Lower lobe of right lung (tissue), 2 donors: ENCODE measurements around the gene USP37. TPM values are rescaled to one million over a fixed set of nuclear protein-coding genes. Genes with fewer than 3 reads are reported as not detected.

Experiments
- ATAC-seq, 2 donors: fragments of 200-7000 bp; cut with Tn5 transposase; one replicate each; pipeline ENCODE4 v1.9.1; 2020 to 2022; ENCODE audit warnings: mild to moderate bottlenecking in 2 of 2, moderate library complexity in 2 of 2
- DNase-seq: peaks from one replicate; pipeline ENCODE4 v3.0.0-alpha.2; 2020
- H3K27ac ChIP-seq: fragments of 200-600 bp; one replicate; pipeline ENCODE4 v1.8.0; 2022
- H3K27me3 ChIP-seq: fragments of 200-600 bp; one replicate; pipeline ENCODE4 v1.8.0; 2022; ENCODE audit warnings: low read depth
- H3K36me3 ChIP-seq: fragments of 200-600 bp; one replicate; pipeline ENCODE4 v1.8.0; 2022; ENCODE audit warnings: mild to moderate bottlenecking
- H3K4me1 ChIP-seq: fragments of 200-600 bp; one replicate; pipeline ENCODE4 v1.8.0; 2022
- H3K4me3 ChIP-seq: fragments of 200-600 bp; one replicate; pipeline ENCODE4 v1.8.0; 2022; ENCODE audit warnings: mild to moderate bottlenecking
- H3K9me3 ChIP-seq: fragments of 200-600 bp; one replicate; pipeline ENCODE4 v1.8.0; 2022
- CTCF ChIP-seq: fragments of 200-600 bp; IDR thresholded peaks from one replicate; pipeline ENCODE4 v1.8.0; 2022; ENCODE audit warnings: antibody characterized with exemption, mild to moderate bottlenecking
- intact Hi-C: fragments of 100-400 bp; cut with DNase I; formaldehyde crosslinking; loops from one replicate; pipeline ENCODE4 v1.11.0; 2022
- total RNA-seq: library from RNA; stranded (reverse); fragmentation: NEBNext Ultra II Directional; extraction: Animal tissue kit (Norgen Biotek cat#: 25700); gene quantifications from one replicate; pipeline ENCODE4 v1.2.1, GENCODE V29; 2021
- donor health status: DM: no; HTN: yes; CAD: no; lungs with severe emphysema.

Gene USP37
- total RNA-seq, 1 donor from 2014 or later: 13.2 TPM

- intact Hi-C loops: no loop called here
- Histone ChIP-seq H3K9me3 (no peaks in the 10 kb centered on the region), H3K27ac (no peak overlapping the region), H3K27me3 (no peaks in the 10 kb centered on the region), H3K36me3 (peaks cover 76% of the 10 kb centered on the region), H3K4me1 (no peaks in the 10 kb centered on the region), H3K4me3 (no peak overlapping the region)
- ATAC-seq: no peak
- TF ChIP-seq CTCF: no peak
- no peak for DNase-seq
Observed at GRCh38 chr2:218458598-218458997, 109.6 kb downstream of the USP37 start.

- no peak for TF ChIP-seq CTCF
- Histone ChIP-seq H3K9me3 (no peaks in the 10 kb centered on the region), H3K4me1 (no peaks in the 10 kb centered on the region), H3K36me3 (peaks cover 77% of the 10 kb centered on the region), H3K4me3 (no peak overlapping the region), H3K27ac (no peak overlapping the region), H3K27me3 (no peaks in the 10 kb centered on the region)
- intact Hi-C loops: no loop called here
- DNase-seq (no peak), ATAC-seq (no peak)
Observed at GRCh38 chr2:218456849-218457248, 111.3 kb downstream of the USP37 start.

GRCh38 chr2:218452079-218452478, 116.1 kb downstream of the USP37 start:
- intact Hi-C loops: no loop called here

GRCh38 chr2:218448934-218449333, 119.2 kb downstream of the USP37 start:
- no peak for DNase-seq
- Histone ChIP-seq H3K4me3 (no peak overlapping the region), H3K27ac (no peak overlapping the region), H3K36me3 (peaks cover 40% of the 10 kb centered on the region), H3K9me3 (no peaks in the 10 kb centered on the region), H3K4me1 (no peaks in the 10 kb centered on the region), H3K27me3 (no peaks in the 10 kb centered on the region)
- TF ChIP-seq CTCF: no peak
- ATAC-seq: no peak
- intact Hi-C loops: no loop called here

More at GRCh38 chr2:218452079-218452478, 116.1 kb downstream of the USP37 start:
- no peak overlapping the region for H3K27ac ChIP-seq
- no peak for ATAC-seq
- H3K4me1 ChIP-seq: no peaks in the 10 kb centered on the region
- no peaks in the 10 kb centered on the region for H3K9me3 ChIP-seq
- no peak for TF ChIP-seq CTCF
- no peak overlapping the region for H3K4me3 ChIP-seq
- DNase-seq: no peak
- H3K27me3 ChIP-seq: no peaks in the 10 kb centered on the region
- H3K36me3 ChIP-seq: peaks cover 61% of the 10 kb centered on the region

- no peak for ATAC-seq
- Histone ChIP-seq H3K27me3 (no peaks in the 10 kb centered on the region), H3K4me3 (no peak overlapping the region), H3K9me3 (no peaks in the 10 kb centered on the region), H3K36me3 (peaks cover 26% of the 10 kb centered on the region), H3K4me1 (no peaks in the 10 kb centered on the region), H3K27ac (no peak overlapping the region)
- no peak for DNase-seq
- TF ChIP-seq CTCF: no peak
- intact Hi-C loops: no loop called here
Observed at GRCh38 chr2:218447072-218447471, 121.1 kb downstream of the USP37 start.

GRCh38 chr2:218446547-218446946, 121.6 kb downstream of the USP37 start:
- Histone ChIP-seq H3K27ac (no peak overlapping the region), H3K27me3 (no peaks in the 10 kb centered on the region), H3K36me3 (peaks cover 26% of the 10 kb centered on the region), H3K4me1 (no peaks in the 10 kb centered on the region), H3K4me3 (no peak overlapping the region), H3K9me3 (no peaks in the 10 kb centered on the region)
- intact Hi-C loops: no loop called here
- no peak for TF ChIP-seq CTCF
- DNase-seq (no peak), ATAC-seq (no peak)
